Panc1 (cell line): ENCODE measurements around the gene LRRK1. TPM values are rescaled to one million over a fixed set of nuclear protein-coding genes. Genes with fewer than 3 reads are reported as not detected.

Source experiments
- ATAC-seq: fragments of 200-7000 bp; cut with Tn5 transposase; 2 replicates; pipeline ENCODE4 v1.9.1; 2020; ENCODE audit warnings: mild to moderate bottlenecking, moderate library complexity
- BruUV-seq: library from RNA; stranded (reverse); fragments of 400-500 nt; replicated peaks from 2 replicates; lab custom pipeline; 2021; lab: Mats Ljungman, UMichigan
- CTCF ChIA-PET: fragments of 300-600 bp; sonication (Branson Sonifier 250); formaldehyde crosslinking; loops from one replicate; lab custom pipeline; 2022; ENCODE audit warnings: antibody characterized with exemption; lab: Charles Lee
- POLR2A ChIA-PET: fragments of 300-600 bp; sonication (Branson Sonifier 250); formaldehyde crosslinking; loops from one replicate; lab custom pipeline; 2022; ENCODE audit warnings: antibody characterized with exemption; lab: Charles Lee
- DNase-seq: peaks from one replicate; pipeline ENCODE4 v3.0.0-alpha.2; 2010; ENCODE audit warnings: low read depth, low spot score
- H3K27ac ChIP-seq: 2 replicates; pipeline ENCODE4 v1.5.1; 2011; ENCODE audit warnings: mild to moderate bottlenecking, low read length, inconsistent platforms
- H3K27me3 ChIP-seq: fragments of 200-500 bp; sonication (Bioruptor generic); 2 replicates; pipeline ENCODE4 v1.6.0; 2014; ENCODE audit warnings: low read length, inconsistent platforms; ENCODE audit not compliant: control insufficient read depth, insufficient read depth
- H3K36me3 ChIP-seq: fragments of 200-500 bp; sonication (Bioruptor generic); 2 replicates; pipeline ENCODE4 v1.5.1; 2014; ENCODE audit warnings: inconsistent platforms, mild to moderate bottlenecking, low read length, moderate library complexity; ENCODE audit not compliant: control insufficient read depth, insufficient read depth
- H3K4me1 ChIP-seq: 2 replicates; pipeline ENCODE4 v1.5.1; 2011; ENCODE audit warnings: inconsistent platforms, mild to moderate bottlenecking, low read length, moderate library complexity; ENCODE audit not compliant: control insufficient read depth, insufficient read depth
- H3K4me3 ChIP-seq, 2 experiments: 2 replicates each; pipeline ENCODE4 v1.5.1; 2011 to 2012; ENCODE audit warnings: low read depth in 2 of 2, low read length in 2 of 2, mild to moderate bottlenecking in 2 of 2, inconsistent platforms in 1 of 2, moderate library complexity in 1 of 2
- H3K9me3 ChIP-seq: fragments of 200-500 bp; sonication (Bioruptor generic); 2 replicates; pipeline ENCODE4 v1.5.1; 2014; ENCODE audit warnings: low read depth, mild to moderate bottlenecking, inconsistent platforms, low read length, moderate library complexity; ENCODE audit not compliant: control insufficient read depth, insufficient read depth
- POLR2AphosphoS5 ChIP-seq: IDR thresholded peaks from 2 replicates; pipeline ENCODE4 v1.6.1; 2012; ENCODE audit warnings: mild to moderate bottlenecking, low read depth, low read length, moderate library complexity
- SIN3A ChIP-seq: IDR thresholded peaks from 2 replicates; pipeline ENCODE4 v1.6.1; 2012; ENCODE audit warnings: low read depth, mild to moderate bottlenecking, low read length, moderate library complexity, borderline replicate concordance; ENCODE audit not compliant: insufficient read depth
- TCF7L2 ChIP-seq: IDR thresholded peaks from 2 replicates; pipeline ENCODE4 v1.6.1; 2011; ENCODE audit warnings: mild to moderate bottlenecking, low read depth, low read length, inconsistent platforms
- in situ Hi-C: cut with HindIII; loops from 2 replicates; pipeline ENCODE4 v1.10.0; 2016; ENCODE audit warnings: low sequenced_read_pairs, low pct_unique_long_range_greater_than_20kb
- intact Hi-C: fragments of 100-400 bp; cut with micrococcal nuclease; formaldehyde crosslinking; loops from one replicate; pipeline ENCODE4 v1.10.0; 2022; ENCODE audit not compliant: unreplicated experiment
- total RNA-seq: library from RNA; stranded (reverse); gene quantifications from one replicate; pipeline ENCODE4 v1.2.1, GENCODE V29; 2021; ENCODE audit not compliant: unreplicated experiment
- TF ChIP-seq, protein P1 (sequence below): fragments of 450-650 bp; IDR thresholded peaks from 2 replicates; pipeline ENCODE4 v1.5.1; 2017; ENCODE audit warnings: mild to moderate bottlenecking
- TF ChIP-seq, protein P2 (sequence below), 2 experiments: IDR thresholded peaks; 2 replicates each; pipeline ENCODE4 v1.6.1; 2011 to 2012; ENCODE audit warnings: low read depth in 2 of 2, control low read depth in 1 of 2, low read length in 1 of 2, mild to moderate bottlenecking in 1 of 2, moderate library complexity in 1 of 2; ENCODE audit not compliant: insufficient read depth in 1 of 2

LRRK1 gene
- total RNA-seq, 1 experiment from 2014 or later, result 88.0 TPM

DNA sequence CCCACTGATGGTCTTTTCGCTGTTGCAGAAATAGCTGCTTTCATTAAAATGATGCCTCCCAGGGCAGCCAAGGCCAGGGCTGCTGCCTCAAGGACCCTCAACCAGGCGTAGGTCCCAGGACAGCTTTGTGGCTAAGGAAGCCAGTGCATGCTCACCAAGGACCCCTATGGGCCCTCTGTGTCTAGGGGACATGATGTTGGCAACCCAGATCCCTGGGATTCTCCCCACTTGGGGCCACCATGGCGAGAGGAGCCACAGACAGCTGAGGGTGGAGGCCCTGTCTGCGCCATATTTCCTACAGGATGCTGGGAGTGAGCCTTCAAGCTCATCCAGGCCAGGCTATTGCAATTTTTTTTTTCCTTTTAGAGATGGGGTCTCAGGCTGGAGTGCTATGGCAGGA lies 195.5 kb downstream of the LRRK1 start:
- Histone ChIP-seq H3K9me3 (no peaks in the 10 kb centered on the region), H3K36me3 (no peaks in the 10 kb centered on the region), H3K27me3 (no peaks in the 10 kb centered on the region), H3K27ac (no peak overlapping the region), H3K4me1 (peaks cover 11% of the 10 kb centered on the region), H3K4me3 (no peak overlapping the region)
- intact Hi-C loops, result no loop called here
- in situ Hi-C loops, result no loop called here
- ChIA-PET POLR2A (no interaction called here), CTCF (interaction anchor here (0.7 kb wide), 1 partner anchor 58 kb away, joined by 3 read pairs; no protein-coding TSS in a partner anchor)
- TF ChIP-seq, protein P1, sequence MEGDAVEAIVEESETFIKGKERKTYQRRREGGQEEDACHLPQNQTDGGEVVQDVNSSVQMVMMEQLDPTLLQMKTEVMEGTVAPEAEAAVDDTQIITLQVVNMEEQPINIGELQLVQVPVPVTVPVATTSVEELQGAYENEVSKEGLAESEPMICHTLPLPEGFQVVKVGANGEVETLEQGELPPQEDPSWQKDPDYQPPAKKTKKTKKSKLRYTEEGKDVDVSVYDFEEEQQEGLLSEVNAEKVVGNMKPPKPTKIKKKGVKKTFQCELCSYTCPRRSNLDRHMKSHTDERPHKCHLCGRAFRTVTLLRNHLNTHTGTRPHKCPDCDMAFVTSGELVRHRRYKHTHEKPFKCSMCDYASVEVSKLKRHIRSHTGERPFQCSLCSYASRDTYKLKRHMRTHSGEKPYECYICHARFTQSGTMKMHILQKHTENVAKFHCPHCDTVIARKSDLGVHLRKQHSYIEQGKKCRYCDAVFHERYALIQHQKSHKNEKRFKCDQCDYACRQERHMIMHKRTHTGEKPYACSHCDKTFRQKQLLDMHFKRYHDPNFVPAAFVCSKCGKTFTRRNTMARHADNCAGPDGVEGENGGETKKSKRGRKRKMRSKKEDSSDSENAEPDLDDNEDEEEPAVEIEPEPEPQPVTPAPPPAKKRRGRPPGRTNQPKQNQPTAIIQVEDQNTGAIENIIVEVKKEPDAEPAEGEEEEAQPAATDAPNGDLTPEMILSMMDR, result no peak
- no peak for TF ChIP-seq TCF7L2
- no peak for TF ChIP-seq POLR2AphosphoS5
- TF ChIP-seq, protein P2, sequence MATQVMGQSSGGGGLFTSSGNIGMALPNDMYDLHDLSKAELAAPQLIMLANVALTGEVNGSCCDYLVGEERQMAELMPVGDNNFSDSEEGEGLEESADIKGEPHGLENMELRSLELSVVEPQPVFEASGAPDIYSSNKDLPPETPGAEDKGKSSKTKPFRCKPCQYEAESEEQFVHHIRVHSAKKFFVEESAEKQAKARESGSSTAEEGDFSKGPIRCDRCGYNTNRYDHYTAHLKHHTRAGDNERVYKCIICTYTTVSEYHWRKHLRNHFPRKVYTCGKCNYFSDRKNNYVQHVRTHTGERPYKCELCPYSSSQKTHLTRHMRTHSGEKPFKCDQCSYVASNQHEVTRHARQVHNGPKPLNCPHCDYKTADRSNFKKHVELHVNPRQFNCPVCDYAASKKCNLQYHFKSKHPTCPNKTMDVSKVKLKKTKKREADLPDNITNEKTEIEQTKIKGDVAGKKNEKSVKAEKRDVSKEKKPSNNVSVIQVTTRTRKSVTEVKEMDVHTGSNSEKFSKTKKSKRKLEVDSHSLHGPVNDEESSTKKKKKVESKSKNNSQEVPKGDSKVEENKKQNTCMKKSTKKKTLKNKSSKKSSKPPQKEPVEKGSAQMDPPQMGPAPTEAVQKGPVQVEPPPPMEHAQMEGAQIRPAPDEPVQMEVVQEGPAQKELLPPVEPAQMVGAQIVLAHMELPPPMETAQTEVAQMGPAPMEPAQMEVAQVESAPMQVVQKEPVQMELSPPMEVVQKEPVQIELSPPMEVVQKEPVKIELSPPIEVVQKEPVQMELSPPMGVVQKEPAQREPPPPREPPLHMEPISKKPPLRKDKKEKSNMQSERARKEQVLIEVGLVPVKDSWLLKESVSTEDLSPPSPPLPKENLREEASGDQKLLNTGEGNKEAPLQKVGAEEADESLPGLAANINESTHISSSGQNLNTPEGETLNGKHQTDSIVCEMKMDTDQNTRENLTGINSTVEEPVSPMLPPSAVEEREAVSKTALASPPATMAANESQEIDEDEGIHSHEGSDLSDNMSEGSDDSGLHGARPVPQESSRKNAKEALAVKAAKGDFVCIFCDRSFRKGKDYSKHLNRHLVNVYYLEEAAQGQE (IDR thresholded peaks at IDR 0.05; ENCODE audit: insufficient read depth in 1 of 2, low read depth in 2 of 2, low read length in 1 of 2), result no peak
- no peak for TF ChIP-seq SIN3A
- no TSS peak for BruUV-seq
- DNase-seq (no peak), ATAC-seq (no peak)

DNA sequence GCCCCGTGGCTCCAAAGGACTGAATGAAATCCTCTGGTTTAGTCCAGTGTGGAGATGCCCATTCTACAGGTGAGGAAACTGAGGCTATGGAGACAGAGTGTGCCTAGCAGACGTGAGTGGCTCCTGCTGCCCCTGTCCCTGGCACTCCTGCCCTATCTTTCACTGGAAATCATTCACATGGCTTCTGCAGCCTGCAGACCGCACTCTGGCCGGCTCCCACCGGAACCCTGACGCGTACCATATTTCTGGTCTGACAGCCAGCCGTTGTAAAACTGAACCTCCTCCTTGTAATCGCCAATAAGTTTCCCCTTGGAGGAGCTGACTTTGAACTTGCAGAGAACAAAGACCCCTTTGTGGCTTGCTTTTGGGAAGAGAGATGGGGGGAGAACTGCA lies 196.2 kb downstream of the LRRK1 start:
- ATAC-seq, result no peak
- no peaks in the 10 kb centered on the region for H3K36me3 ChIP-seq
- H3K4me1 ChIP-seq, result peaks cover 11% of the 10 kb centered on the region
- intact Hi-C loops (no loop called here), in situ Hi-C loops (no loop called here)
- no peak overlapping the region for H3K27ac ChIP-seq
- ChIA-PET POLR2A (interaction anchor here (0.6 kb wide), 1 partner anchor 25 kb away, joined by 4 read pairs; no protein-coding TSS in a partner anchor), CTCF (no interaction called here)
- DNase-seq, result no peak
- BruUV-seq, result no TSS peak
- no peaks in the 10 kb centered on the region for H3K9me3 ChIP-seq
- no peak overlapping the region for H3K4me3 ChIP-seq
- no peaks in the 10 kb centered on the region for H3K27me3 ChIP-seq
- TF ChIP-seq, protein P2 (IDR thresholded peaks at IDR 0.05; ENCODE audit: insufficient read depth in 1 of 2, low read depth in 2 of 2, low read length in 1 of 2), result no peak
- TF ChIP-seq POLR2AphosphoS5 (no peak), SIN3A (no peak), TCF7L2 (no peak)
- TF ChIP-seq, protein P1, result no peak
